HepG2 (cell line): ENCODE data around the gene PLSCR5. TPM values are rescaled to one million over a fixed set of nuclear protein-coding genes. Genes with fewer than 3 reads are reported as not detected.

Experiments used
- ATF6 ChIP-seq: sonication (generic); formaldehyde crosslinking; conservative IDR thresholded peaks from 2 replicates; pipeline ENCODE4 v1.4.0; 2020; ENCODE audit warnings: missing genetic modification reagents
- ATF7 ChIP-seq, 2 experiments: fragments of 450-650 bp in 1 of 2; sonication (generic) in 1 of 2; formaldehyde crosslinking in 1 of 2; IDR thresholded peaks; 2 replicates each; pipeline versions ENCODE4 v1.4.0 to v1.6.1; 2016 to 2020; ENCODE audit warnings: antibody characterized with exemption in 1 of 2, mild to moderate bottlenecking in 1 of 2, missing genetic modification reagents in 1 of 2
- ATF7-NPFF ChIP-seq: sonication (generic); formaldehyde crosslinking; IDR thresholded peaks from 2 replicates; pipeline ENCODE4 v1.8.1; 2023; ENCODE audit warnings: mild to moderate bottlenecking, low read depth, missing genetic modification reagents, moderate library complexity
- BHLHE40 ChIP-seq: IDR thresholded peaks from 2 replicates; pipeline ENCODE4 v1.6.1; 2011; ENCODE audit warnings: low read length, improper control_type of control experiment
- HOXA5 ChIP-seq: sonication (generic); formaldehyde crosslinking; IDR thresholded peaks from 2 replicates; pipeline ENCODE4 v1.4.0; 2020; ENCODE audit warnings: missing genetic modification reagents
- HOXA7 ChIP-seq: sonication (generic); formaldehyde crosslinking; IDR thresholded peaks from 2 replicates; pipeline ENCODE4 v1.8.1; 2022; ENCODE audit warnings: mild to moderate bottlenecking, missing genetic modification reagents, moderate library complexity
- MAFG ChIP-seq: sonication (generic); formaldehyde crosslinking; IDR thresholded peaks from 2 replicates; pipeline ENCODE4 v1.5.1; 2020; ENCODE audit warnings: mild to moderate bottlenecking, missing genetic modification reagents
- MTA1 ChIP-seq: sonication (generic); formaldehyde crosslinking; IDR thresholded peaks from 2 replicates; pipeline ENCODE4 v1.4.0; 2020; ENCODE audit warnings: missing genetic modification reagents, mild to moderate bottlenecking, borderline replicate concordance
- POLR2A ChIP-seq, 2 experiments: IDR thresholded peaks; 2 replicates each; pipeline ENCODE4 v1.6.1; 2011; ENCODE audit warnings: low read depth in 2 of 2, low read length in 2 of 2, mild to moderate bottlenecking in 1 of 2, moderate library complexity in 1 of 2; ENCODE audit not compliant: insufficient read depth in 1 of 2
- RBAK ChIP-seq: sonication (generic); formaldehyde crosslinking; IDR thresholded peaks from 2 replicates; pipeline ENCODE4 v1.5.1; 2020; ENCODE audit warnings: mild to moderate bottlenecking, missing genetic modification reagents
- THAP11 ChIP-seq: IDR thresholded peaks from 2 replicates; pipeline ENCODE4 v1.6.1; 2016; ENCODE audit warnings: missing biosample characterization, missing genetic modification reagents
- USF2 ChIP-seq, 2 experiments: sonication (generic) in 1 of 2; formaldehyde crosslinking in 1 of 2; IDR thresholded peaks; 2 replicates each; pipeline versions ENCODE4 v1.5.1 to v1.6.1; 2011 to 2020; ENCODE audit warnings: borderline replicate concordance in 1 of 2, low read depth in 1 of 2, low read length in 1 of 2, mild to moderate bottlenecking in 1 of 2, missing genetic modification reagents in 1 of 2, moderate library complexity in 1 of 2
- YEATS2 ChIP-seq: sonication (generic); formaldehyde crosslinking; IDR thresholded peaks from 2 replicates; pipeline ENCODE4 v1.4.0; 2020; ENCODE audit warnings: missing genetic modification reagents, borderline replicate concordance
- ZGPAT ChIP-seq: IDR thresholded peaks from 2 replicates; pipeline ENCODE4 v1.6.1; 2016; ENCODE audit warnings: mild to moderate bottlenecking
- ZNF180 ChIP-seq: sonication (generic); formaldehyde crosslinking; IDR thresholded peaks from 2 replicates; pipeline ENCODE4 v1.4.0; 2020; ENCODE audit warnings: low read depth, missing genetic modification reagents, borderline replicate concordance
- ZNF24 ChIP-seq: fragments of 450-650 bp; IDR thresholded peaks from 2 replicates; pipeline ENCODE4 v1.6.1; 2017; ENCODE audit warnings: antibody characterized with exemption, mild to moderate bottlenecking
- ZNF253 ChIP-seq: sonication (generic); formaldehyde crosslinking; IDR thresholded peaks from 2 replicates; pipeline ENCODE4 v1.8.0; 2022; ENCODE audit warnings: mild to moderate bottlenecking, missing genetic modification reagents, borderline replicate concordance
- ZNF354B ChIP-seq: sonication (generic); formaldehyde crosslinking; IDR thresholded peaks from 2 replicates; pipeline ENCODE4 v1.8.0; 2022; ENCODE audit warnings: mild to moderate bottlenecking, missing genetic modification reagents
- ZNF556 ChIP-seq: sonication (generic); formaldehyde crosslinking; IDR thresholded peaks from 2 replicates; pipeline ENCODE4 v1.4.0; 2020; ENCODE audit warnings: mild to moderate bottlenecking, missing genetic modification reagents, borderline replicate concordance
- ZNF7 ChIP-seq: IDR thresholded peaks from 2 replicates; pipeline ENCODE4 v1.6.1; 2016; ENCODE audit warnings: missing biosample characterization, missing genetic modification reagents
- ZNF777 ChIP-seq: sonication (generic); formaldehyde crosslinking; IDR thresholded peaks from 2 replicates; pipeline ENCODE4 v1.4.0; 2020; ENCODE audit warnings: missing genetic modification reagents
- ZNF883 ChIP-seq: sonication (generic); formaldehyde crosslinking; IDR thresholded peaks from 2 replicates; pipeline ENCODE4 v1.5.1; 2020; ENCODE audit warnings: mild to moderate bottlenecking, missing genetic modification reagents; ENCODE audit errors: not compliant biosample characterization
- polyA plus RNA-seq, 8 experiments: library from polyadenylated mRNA; depleted of rRNA in 3 of 8; stranded (reverse) in 7 of 8; unstranded in 1 of 8; fragments of >200 nt; fragmentation: Illumina TruSeq in 4 of 8; extraction: Trizol in 4 of 8; gene quantifications; 2 replicates each; pipeline versions ENCODE4 v1.2.1 to v1.2.3, GENCODE V29; 2011 to 2016; ENCODE audit warnings: low read depth in 4 of 8, missing spikeins in 1 of 8, mixed read lengths in 1 of 8; ENCODE audit not compliant: insufficient read depth in 1 of 8
- total RNA-seq, 5 experiments: library from RNA; depleted of rRNA; stranded (reverse); fragments of >200 nt; fragmentation: Illumina TruSeq; extraction: Trizol; gene quantifications; 2 replicates each; pipeline ENCODE4 v1.2.3, GENCODE V29; 2016; ENCODE audit warnings: low read depth in 1 of 5
- TF ChIP-seq, protein P1 (sequence below): sonication (generic); formaldehyde crosslinking; IDR thresholded peaks from 2 replicates; pipeline ENCODE4; 2020; ENCODE audit warnings: missing genetic modification reagents, mild to moderate bottlenecking, borderline replicate concordance

The PLSCR5 gene
- total and polyA plus RNA-seq, 2 of the 13 experiments (the other 11 are each of a cell fraction or from before 2014, with no cell fraction given), result 0.50 TPM; not detected in 1

DNA sequence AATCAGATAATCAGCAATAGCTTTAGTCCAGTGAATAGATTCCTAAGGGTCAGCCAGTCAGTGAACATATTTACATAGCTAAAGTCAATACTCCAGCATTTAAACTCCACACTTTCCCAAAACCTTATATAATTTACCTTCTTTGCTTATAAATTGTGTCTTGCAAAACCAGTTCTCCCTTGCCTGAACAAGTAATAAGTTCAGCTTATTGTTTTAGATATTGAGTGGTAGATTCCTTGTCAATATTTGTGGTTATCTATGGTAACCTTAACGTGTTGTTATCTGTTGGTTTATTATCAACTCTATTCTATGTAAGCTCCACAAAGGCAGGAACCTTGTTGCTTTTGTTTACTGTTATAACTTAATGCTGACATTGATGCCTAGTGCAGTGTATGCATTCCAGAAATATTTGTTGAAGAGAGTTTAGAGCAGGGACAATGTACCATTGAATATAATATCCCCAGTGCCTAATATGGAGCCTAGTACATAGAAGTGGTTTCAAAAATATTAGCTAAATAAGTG, 24.0 kb downstream of the PLSCR5 start (continued):
- TF ChIP-seq USF2 (IDR thresholded peaks at IDR 0.05; ENCODE audit: low read depth, low read length) (no peak), USF2 (CRISPR knock-in tag; IDR thresholded peaks at IDR 0.05; ENCODE audit: borderline replicate concordance) (no peak), ZNF253 (no peak), RBAK (CRISPR knock-in tag) (no peak), MAFG (CRISPR knock-in tag) (no peak), ZGPAT (CRISPR knock-in tag) (peak; percentile 82), MTA1 (CRISPR knock-in tag) (no peak), ZNF354B (CRISPR knock-in tag) (no peak), ATF6 (CRISPR knock-in tag) (no peak), YEATS2 (CRISPR knock-in tag) (no peak), THAP11 (CRISPR knock-in tag) (no peak), BHLHE40 (no peak), ZNF7 (CRISPR knock-in tag) (no peak), ATF7-NPFF (CRISPR knock-in tag) (no peak), HOXA7 (CRISPR knock-in tag) (no peak), ZNF180 (CRISPR knock-in tag) (no peak), ZNF777 (no peak), POLR2A (IDR thresholded peaks at IDR 0.05; ENCODE audit: insufficient read depth in 1 of 2, low read depth in 2 of 2, low read length in 2 of 2) (no peak), ZNF883 (CRISPR knock-in tag) (no peak), ATF7 (IDR thresholded peaks at IDR 0.05) (no peak), ATF7 (CRISPR knock-in tag; IDR thresholded peaks at IDR 0.05) (no peak), ZNF556 (no peak), HOXA5 (no peak), ZNF24 (no peak)
- TF ChIP-seq, protein P1, sequence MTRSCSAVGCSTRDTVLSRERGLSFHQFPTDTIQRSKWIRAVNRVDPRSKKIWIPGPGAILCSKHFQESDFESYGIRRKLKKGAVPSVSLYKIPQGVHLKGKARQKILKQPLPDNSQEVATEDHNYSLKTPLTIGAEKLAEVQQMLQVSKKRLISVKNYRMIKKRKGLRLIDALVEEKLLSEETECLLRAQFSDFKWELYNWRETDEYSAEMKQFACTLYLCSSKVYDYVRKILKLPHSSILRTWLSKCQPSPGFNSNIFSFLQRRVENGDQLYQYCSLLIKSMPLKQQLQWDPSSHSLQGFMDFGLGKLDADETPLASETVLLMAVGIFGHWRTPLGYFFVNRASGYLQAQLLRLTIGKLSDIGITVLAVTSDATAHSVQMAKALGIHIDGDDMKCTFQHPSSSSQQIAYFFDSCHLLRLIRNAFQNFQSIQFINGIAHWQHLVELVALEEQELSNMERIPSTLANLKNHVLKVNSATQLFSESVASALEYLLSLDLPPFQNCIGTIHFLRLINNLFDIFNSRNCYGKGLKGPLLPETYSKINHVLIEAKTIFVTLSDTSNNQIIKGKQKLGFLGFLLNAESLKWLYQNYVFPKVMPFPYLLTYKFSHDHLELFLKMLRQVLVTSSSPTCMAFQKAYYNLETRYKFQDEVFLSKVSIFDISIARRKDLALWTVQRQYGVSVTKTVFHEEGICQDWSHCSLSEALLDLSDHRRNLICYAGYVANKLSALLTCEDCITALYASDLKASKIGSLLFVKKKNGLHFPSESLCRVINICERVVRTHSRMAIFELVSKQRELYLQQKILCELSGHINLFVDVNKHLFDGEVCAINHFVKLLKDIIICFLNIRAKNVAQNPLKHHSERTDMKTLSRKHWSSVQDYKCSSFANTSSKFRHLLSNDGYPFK (CRISPR knock-in tag), result no peak
